ENCODE measurements around the gene PALLD. TPM values are rescaled to one million over a fixed set of nuclear protein-coding genes. Genes with fewer than 3 reads are reported as not detected.

The PALLD gene
- total RNA-seq, 1 donor from 2014 or later = 250 TPM

DNA sequence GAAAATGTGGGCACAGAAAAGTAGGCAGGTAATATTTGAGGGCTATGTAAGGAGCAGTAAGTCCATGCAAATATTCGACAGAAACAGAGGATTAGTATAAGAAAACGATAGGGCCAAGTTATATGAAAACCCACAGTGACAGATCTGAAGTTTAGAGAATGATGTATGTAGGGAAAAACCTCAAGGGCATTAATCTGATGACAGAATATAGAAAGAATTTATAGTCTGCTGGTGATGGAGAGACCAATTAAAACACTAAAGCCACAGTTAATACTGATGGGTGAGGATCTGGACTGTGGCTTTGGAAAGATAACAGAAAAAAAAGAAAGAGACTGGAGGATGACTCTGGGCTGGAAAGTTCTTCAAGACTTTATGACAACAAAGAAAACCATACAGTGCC, 169.7 kb downstream of the PALLD start:
- no peak for DNase-seq (ENCODE audit: low read depth)

DNA sequence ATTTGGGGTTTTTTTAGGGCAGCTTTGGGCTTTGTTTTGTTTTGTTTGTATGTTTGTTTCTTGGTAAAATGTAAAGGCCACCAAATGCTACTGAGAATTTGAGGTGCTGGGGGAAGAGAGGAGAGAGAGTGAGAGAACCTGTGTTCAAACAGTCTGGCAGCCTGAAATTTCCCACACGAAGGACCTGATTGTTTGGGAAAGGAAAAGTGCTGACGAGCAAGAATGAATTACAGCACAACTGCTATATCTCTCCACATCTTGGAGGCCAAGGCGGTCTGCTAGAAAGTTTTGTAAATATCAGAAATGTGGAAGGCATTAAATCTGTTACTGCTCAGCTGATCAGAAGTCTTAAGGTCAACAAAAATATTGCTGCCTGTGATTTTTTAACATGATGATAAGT, 170.5 kb downstream of the PALLD start:
- no peak for DNase-seq (ENCODE audit: low read depth)

DNA sequence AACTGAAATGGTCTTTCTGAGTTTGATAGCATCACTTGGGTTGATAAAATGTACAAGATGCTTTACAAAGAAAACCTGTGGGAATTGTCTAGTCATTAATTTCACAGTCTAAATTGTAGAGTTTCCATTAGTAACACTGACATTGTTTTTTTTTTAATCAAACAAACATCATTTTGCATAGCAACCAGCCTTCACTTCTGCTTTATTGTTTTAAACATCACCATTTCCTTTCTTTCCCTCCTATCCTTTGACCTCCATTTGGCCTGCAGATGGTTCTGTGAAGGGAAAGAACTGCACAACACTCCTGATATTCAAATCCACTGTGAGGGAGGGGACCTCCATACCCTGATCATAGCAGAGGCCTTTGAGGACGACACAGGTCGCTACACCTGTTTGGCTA, 171.1 kb downstream of the PALLD start:
- DNase-seq (ENCODE audit: low read depth) = no peak

- DNase-seq (ENCODE audit: low read depth) = no peak
Observed at GRCh38 chr4:168673476-168673875, 176.6 kb downstream of the PALLD start.

GRCh38 chr4:168674077-168674747, 177.4 kb downstream of the PALLD start:
- DNase-seq (ENCODE audit: low read depth) = no peak

- no peak for DNase-seq (ENCODE audit: low read depth)
Observed at GRCh38 chr4:168674866-168675265, 178.0 kb downstream of the PALLD start.

DNA sequence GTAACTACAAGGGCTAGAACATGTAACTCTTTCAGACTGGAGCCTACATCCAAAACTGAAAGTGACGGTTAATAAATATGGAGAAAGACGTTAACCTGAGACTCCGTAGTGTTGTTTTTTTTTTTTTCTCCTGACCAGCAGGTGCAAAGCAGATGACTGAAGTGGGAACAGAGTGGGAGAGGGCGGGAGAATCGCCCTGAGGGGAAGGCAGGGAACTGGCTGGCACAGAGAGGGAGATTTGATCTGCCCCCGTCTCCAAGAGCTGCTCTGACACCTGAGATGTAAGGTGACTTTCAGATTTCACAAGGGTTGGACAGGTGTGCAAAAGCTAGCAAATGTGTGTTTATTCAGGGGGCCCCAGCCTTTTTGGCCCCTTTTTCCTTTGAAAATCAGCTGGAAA, 180.2 kb downstream of the PALLD start:
- no peak for DNase-seq (ENCODE audit: low read depth)

DNA sequence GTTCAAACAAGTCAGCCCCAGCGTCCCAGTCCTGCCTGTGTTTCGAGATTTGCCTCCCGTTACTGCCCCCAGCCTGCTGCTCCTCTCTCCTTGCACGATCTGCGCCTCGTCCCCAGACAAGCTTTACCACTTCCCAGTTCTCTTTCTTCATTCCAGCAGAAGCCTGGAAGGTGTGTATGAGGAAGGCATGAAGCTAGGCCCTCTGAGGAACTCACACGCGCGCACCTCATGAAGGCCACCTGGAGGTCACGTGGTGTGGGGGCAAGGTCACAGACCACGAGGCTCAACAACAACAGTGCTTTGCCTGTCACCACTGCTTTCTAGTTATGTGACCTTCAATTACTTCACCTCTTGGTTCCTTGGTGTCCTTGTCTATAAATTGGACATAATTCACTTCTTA, 181.0 kb downstream of the PALLD start:
- DNase-seq (ENCODE audit: low read depth) = no peak

GRCh38 chr4:168678751-168679366, 182.0 kb downstream of the PALLD start:
- no peak for DNase-seq (ENCODE audit: low read depth)

GRCh38 chr4:168679397-168679796, 182.5 kb downstream of the PALLD start:
- no peak for DNase-seq (ENCODE audit: low read depth)

GRCh38 chr4:168679819-168680218, 183.0 kb downstream of the PALLD start:
- DNase-seq (ENCODE audit: low read depth) = no peak

DNA sequence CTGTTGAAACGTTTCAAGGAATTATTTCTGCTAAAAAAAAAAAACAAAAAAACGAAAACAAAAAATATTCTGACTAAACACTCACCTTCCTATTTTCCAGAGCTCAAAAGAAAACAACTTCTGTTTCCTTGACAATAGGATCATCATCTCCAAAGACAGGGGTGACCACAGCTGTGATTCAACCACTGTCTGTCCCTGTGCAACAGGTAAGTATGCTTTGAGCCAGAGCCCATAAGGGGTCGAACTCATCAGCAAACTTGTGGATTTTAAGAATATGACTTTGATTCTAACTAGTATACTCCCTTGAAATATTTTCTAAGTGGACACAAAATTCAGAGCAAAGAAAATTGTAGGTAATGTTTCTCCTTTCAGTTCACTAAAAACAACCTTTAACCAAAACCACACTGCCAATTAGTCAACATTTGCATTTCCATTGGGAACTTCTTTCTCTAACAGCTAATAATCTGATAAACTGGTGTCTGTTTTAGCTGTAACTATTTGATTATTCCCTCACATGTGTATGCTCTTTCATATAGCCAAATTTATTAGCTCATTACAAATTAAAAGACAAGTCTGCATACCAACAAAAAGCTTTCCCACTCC, 186.1 kb downstream of the PALLD start:
- no peak for DNase-seq (ENCODE audit: low read depth)

DNA sequence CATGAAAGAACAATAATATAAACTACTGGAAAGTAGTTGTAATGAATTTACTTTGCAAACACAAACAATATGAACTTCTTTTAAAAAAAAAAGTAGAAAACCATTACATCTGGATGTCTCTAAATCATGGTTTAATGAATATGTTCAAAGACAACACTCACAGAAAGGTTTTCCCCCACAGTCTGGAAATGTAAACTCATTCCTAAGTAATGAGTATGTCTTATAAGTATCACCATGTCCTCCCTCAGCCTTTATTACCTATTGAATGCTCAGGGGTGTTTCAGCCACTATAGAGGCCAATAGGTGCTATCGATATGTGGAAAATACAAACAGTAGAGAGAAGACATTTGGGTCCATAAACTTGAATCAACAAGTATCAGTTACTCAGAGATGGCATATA, 186.7 kb downstream of the PALLD start:
- no peak for DNase-seq (ENCODE audit: low read depth)

- no peak for DNase-seq (ENCODE audit: low read depth)
Observed at GRCh38 chr4:168685136-168685809, 188.4 kb downstream of the PALLD start.

- no peak for DNase-seq (ENCODE audit: low read depth)
Observed at GRCh38 chr4:168688584-168688983, 191.7 kb downstream of the PALLD start.

DNA sequence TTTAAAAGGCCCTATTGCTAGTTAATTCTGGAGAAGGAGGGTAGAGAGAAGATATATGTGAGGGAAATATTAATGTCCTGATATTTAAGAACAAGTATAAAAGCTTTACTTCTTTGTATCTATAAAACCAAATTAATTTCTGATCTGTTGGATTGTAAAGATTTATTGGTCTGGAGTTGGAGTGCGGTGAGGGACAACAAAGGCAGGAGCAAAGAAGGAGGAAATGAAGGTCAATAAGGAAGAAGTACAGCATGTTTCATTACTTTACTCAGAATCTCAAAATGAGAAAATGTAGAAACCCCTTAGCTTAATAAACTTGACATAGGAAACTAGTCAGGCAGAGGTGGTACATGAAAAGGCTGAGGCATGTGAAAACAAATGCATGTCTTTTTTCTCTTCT, 192.9 kb downstream of the PALLD start:
- DNase-seq (ENCODE audit: low read depth) = no peak

DNA sequence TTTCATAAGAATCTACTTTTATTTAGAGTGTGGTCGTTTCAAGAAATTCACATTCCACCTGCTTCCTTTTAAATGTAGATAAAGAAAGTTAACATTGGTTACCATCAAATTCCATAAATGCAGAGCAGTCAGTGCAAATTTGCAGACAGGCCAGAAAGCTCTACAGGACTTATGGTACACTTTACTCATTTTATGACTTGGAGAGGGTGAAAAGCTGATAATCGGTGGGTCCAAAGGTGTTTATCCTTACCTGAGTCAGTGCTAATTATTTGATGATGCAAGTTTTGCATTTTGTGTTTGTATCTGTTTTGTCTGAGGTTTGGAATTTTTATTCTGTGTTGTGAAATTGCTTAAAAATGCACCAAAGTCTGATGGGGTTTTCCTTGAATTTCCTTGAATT, 193.3 kb downstream of the PALLD start:
- no peak for DNase-seq (ENCODE audit: low read depth)

GRCh38 chr4:168691631-168692369, 194.9 kb downstream of the PALLD start:
- no peak for DNase-seq (ENCODE audit: low read depth)

- DNase-seq (ENCODE audit: low read depth) = no peak
Observed at GRCh38 chr4:168693750-168694490, 197.1 kb downstream of the PALLD start.

GRCh38 chr4:168694667-168695066, 197.8 kb downstream of the PALLD start:
- peak; percentile 89 for DNase-seq (ENCODE audit: low read depth)

DNA sequence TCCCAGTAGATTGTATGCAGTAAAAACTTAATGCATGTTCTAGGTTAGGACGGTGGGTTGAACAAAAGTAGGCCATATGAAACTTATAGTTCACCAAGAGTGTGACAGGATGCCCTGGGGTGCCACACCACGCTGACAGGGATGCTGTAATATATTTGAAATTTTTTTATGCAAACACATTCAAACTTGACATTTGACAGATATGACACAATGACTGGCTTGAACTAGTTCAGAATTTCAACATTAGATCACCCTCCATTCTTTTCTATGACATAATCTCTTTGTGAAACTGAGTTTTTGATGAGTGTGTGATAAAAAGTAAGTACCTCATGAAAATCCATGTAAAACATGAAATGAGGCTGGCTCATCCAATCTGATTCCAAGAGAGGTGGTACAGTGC, 198.4 kb downstream of the PALLD start:
- DNase-seq (ENCODE audit: low read depth) = no peak

Measured in myocyte (in vitro differentiated cells).